ENCODE measurements around the gene ZNF862.

Gene ZNF862

DNA sequence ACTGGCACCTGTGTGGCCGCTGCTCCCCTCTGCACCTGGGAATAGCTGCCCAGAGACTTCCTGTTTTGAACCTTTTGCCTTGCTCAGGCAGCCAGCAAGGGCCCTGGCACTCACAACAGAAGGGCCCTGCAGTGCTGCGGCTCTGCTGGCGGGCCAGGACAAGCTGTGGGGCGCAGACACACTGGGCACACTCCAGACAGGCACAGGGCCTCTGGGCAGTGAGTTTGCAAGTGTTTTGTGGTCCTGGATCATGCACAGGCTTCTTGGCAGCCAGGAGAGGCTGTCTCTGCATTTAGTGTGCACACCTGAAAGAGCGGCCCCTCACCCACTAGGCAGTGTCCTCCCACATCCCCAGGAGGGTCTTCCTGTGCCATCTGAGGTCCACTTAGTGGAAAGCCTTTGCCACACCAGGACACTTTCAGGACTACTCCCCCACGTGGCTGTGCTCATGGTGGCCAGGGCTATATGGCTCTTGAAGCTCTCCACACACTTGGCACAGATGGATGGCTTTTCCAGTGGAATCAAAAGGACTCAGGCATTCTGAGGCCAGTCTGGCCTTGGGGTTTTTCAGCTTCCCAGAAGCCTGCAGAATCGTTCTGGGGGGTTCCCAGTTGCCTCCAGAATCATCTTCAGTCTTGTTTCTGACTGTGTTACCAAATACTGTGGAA, 30.6 kb downstream of the ZNF862 start:
- TF ChIP-seq MYC (IDR thresholded peaks at IDR 0.05; ENCODE audit: low read depth, low read length), result no peak
- TF ChIP-seq, protein P1, sequence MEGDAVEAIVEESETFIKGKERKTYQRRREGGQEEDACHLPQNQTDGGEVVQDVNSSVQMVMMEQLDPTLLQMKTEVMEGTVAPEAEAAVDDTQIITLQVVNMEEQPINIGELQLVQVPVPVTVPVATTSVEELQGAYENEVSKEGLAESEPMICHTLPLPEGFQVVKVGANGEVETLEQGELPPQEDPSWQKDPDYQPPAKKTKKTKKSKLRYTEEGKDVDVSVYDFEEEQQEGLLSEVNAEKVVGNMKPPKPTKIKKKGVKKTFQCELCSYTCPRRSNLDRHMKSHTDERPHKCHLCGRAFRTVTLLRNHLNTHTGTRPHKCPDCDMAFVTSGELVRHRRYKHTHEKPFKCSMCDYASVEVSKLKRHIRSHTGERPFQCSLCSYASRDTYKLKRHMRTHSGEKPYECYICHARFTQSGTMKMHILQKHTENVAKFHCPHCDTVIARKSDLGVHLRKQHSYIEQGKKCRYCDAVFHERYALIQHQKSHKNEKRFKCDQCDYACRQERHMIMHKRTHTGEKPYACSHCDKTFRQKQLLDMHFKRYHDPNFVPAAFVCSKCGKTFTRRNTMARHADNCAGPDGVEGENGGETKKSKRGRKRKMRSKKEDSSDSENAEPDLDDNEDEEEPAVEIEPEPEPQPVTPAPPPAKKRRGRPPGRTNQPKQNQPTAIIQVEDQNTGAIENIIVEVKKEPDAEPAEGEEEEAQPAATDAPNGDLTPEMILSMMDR (IDR thresholded peaks at IDR 0.05; ENCODE audit: low read depth, low read length), result no peak
- TF ChIP-seq, protein P2, sequence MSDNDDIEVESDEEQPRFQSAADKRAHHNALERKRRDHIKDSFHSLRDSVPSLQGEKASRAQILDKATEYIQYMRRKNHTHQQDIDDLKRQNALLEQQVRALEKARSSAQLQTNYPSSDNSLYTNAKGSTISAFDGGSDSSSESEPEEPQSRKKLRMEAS (IDR thresholded peaks at IDR 0.05; ENCODE audit: low read depth, low read length), result no peak
- TF ChIP-seq POLR2A (IDR thresholded peaks at IDR 0.05; ENCODE audit: extremely low read depth, insufficient read length), result no peak
- H3K4me3 ChIP-seq (ENCODE audit: low read depth, low read length), result no peak overlapping the region
- DNase-seq (ENCODE audit: low read depth), result no peak

DNA sequence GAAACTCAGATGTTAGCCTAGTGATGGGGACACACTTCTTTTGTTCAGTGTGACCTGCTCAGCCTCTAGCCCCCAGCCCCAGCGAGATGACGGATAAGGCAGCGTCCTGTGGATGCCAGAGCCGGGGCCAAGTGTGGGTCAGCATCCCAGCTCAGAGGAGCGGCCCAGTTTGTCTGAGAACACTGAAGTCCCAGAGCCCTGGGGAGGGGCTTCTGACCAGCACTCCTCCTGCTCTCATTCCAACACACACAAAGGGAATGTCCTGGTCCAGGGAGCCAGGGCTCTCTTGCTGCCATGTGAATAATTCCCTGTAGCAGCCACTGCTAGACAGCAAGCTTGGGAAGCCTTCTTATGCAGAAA, 31.1 kb downstream of the ZNF862 start:
- TF ChIP-seq, protein P2 (IDR thresholded peaks at IDR 0.05; ENCODE audit: low read depth, low read length), result no peak
- TF ChIP-seq MYC (IDR thresholded peaks at IDR 0.05; ENCODE audit: low read depth, low read length) (no peak), POLR2A (IDR thresholded peaks at IDR 0.05; ENCODE audit: extremely low read depth, insufficient read length) (no peak)
- TF ChIP-seq, protein P1 (IDR thresholded peaks at IDR 0.05; ENCODE audit: low read depth, low read length), result no peak
- H3K4me3 ChIP-seq (ENCODE audit: low read depth, low read length), result no peak overlapping the region
- DNase-seq (ENCODE audit: low read depth), result no peak

GRCh38 chr7:149869867-149870266, 31.7 kb downstream of the ZNF862 start:
- H3K4me3 ChIP-seq (ENCODE audit: low read depth, low read length), result no peak overlapping the region
- TF ChIP-seq, protein P2 (IDR thresholded peaks at IDR 0.05; ENCODE audit: low read depth, low read length), result no peak
- no peak for TF ChIP-seq POLR2A (IDR thresholded peaks at IDR 0.05; ENCODE audit: extremely low read depth, insufficient read length)
- TF ChIP-seq, protein P1 (IDR thresholded peaks at IDR 0.05; ENCODE audit: low read depth, low read length), result no peak
- no peak for TF ChIP-seq MYC (IDR thresholded peaks at IDR 0.05; ENCODE audit: low read depth, low read length)
- DNase-seq (ENCODE audit: low read depth), result no peak

DNA sequence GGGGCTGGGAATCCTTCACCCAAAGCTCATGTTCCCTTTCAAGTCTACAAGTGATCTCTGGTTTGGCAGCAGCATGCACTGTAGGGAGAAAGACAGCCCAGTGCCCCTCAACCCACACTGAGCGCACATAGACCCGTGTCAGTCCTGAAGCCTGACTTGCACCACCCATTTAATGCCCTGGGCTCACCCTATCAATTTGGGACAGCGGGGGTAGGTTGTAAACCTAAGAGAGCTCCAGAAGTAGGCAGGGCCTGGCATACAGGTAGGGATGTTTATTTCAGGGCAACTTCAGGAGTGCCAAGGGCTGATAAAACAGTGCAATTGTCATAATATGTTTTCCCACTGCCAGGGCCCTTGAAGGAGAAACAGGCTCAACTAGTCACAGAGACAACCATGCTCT, 32.1 kb downstream of the ZNF862 start:
- no peak for DNase-seq (ENCODE audit: low read depth)
- TF ChIP-seq, protein P2 (IDR thresholded peaks at IDR 0.05; ENCODE audit: low read depth, low read length), result no peak
- TF ChIP-seq POLR2A (IDR thresholded peaks at IDR 0.05; ENCODE audit: extremely low read depth, insufficient read length), result no peak
- TF ChIP-seq MYC (IDR thresholded peaks at IDR 0.05; ENCODE audit: low read depth, low read length), result no peak
- TF ChIP-seq, protein P1 (IDR thresholded peaks at IDR 0.05; ENCODE audit: low read depth, low read length), result no peak
- H3K4me3 ChIP-seq (ENCODE audit: low read depth, low read length), result no peak overlapping the region

GRCh38 chr7:149870701-149871483, 32.7 kb downstream of the ZNF862 start:
- TF ChIP-seq POLR2A (IDR thresholded peaks at IDR 0.05; ENCODE audit: extremely low read depth, insufficient read length), result no peak
- TF ChIP-seq, protein P2 (IDR thresholded peaks at IDR 0.05; ENCODE audit: low read depth, low read length), result no peak
- TF ChIP-seq, protein P1 (IDR thresholded peaks at IDR 0.05; ENCODE audit: low read depth, low read length), result no peak
- TF ChIP-seq MYC (IDR thresholded peaks at IDR 0.05; ENCODE audit: low read depth, low read length), result no peak
- no peak for DNase-seq (ENCODE audit: low read depth)
- no peak overlapping the region for H3K4me3 ChIP-seq (ENCODE audit: low read depth, low read length)
